Fibroblast of the conjunctiva (primary cell): ENCODE results near the gene ADCY5.
"Not testable (repeated sequence)": the region's sequence is repeated elsewhere in the genome, so short reads cannot be mapped to it uniquely, and the experiment has no call there.

Source experiments
- DNase-seq: peaks from one replicate; pipeline ENCODE4 v3.0.0-alpha.2; 2010; ENCODE audit warnings: low read depth

The ADCY5 gene

DNA sequence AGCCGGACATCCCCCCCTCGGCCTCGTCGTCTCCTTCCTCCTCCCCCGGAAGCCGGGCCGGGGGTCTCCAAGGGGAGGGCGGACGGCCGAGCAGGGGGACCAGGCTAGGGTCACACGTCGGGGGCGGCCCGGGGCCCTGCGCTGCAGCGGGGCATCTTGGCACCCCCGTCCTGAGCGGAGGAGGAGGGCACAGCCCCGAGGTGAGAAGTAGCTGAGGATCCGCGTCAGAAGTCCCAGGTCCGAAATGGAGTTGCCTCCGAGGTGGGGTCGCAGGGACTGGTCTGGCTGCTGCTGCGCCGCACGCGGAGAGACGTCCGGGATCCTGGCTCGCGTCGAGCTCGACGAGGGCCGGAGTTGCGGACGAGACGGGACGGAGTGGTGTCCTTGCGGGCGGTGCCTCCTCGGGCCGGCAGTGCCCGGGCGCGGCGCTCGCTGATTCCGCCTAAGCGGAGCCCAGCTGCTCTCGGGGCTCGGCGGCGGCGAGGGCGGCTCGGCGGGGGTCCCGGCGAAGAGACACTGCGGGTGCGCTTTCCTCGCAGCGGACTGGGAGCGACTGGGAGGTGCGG lies at the start of gene ADCY5:
Gene ADCY5 (minus strand): TSS at position 555 of the 566 bp plus-strand sequence. CDS start 545 bp downstream, at position 10.
- DNase-seq = no peak

DNA sequence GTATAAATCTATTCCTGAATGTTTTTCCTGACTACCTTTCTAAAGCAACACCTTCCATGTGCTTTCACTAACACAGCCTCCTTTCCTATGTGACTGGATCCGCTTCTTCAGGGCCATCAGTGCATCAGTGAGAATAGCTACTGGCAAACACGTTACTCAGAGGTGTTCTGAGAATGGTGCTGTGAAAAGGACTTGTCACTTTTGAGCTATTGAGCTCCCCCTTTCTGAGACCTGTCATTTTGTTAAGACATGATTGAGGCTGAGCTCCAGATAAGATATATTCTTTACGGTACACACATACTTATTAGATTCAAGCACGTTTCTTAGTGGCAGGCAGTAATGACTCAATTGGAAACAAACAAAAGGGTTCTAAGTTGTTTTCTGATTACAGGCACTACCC lies 45.0 kb upstream of the ADCY5 start:
- no peak for DNase-seq

- DNase-seq = no peak
Observed at GRCh38 chr3:123491966-123492587, 43.2 kb upstream of the ADCY5 start.

- peak; percentile 60 for DNase-seq
Observed at GRCh38 chr3:123489400-123490004, 40.6 kb upstream of the ADCY5 start.

- no peak for DNase-seq
Observed at GRCh38 chr3:123488645-123489347, 39.9 kb upstream of the ADCY5 start.

- not testable (repeated sequence) for DNase-seq
Observed at GRCh38 chr3:123487063-123487462, 38.2 kb upstream of the ADCY5 start.

DNA sequence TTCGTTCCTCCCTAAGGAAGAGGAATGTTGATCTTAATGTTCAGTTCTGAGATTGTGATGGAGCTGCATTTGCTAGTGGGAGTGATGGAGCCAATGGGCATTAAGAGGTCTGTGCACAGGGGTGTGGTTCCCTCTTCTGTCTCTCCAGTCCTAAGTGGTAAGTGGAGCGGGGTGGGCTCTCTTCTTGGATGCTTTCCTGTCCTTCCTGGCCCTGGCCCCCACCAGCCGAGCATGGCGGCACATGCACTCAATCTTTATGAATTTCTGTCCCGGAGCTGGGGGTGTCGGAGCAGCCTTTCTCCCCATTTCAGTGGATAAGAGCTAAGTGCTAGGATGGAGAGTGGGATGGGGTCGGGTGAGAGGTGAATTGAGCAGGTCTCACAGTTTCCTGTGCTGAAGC lies 37.6 kb upstream of the ADCY5 start:
- DNase-seq = no peak

DNA sequence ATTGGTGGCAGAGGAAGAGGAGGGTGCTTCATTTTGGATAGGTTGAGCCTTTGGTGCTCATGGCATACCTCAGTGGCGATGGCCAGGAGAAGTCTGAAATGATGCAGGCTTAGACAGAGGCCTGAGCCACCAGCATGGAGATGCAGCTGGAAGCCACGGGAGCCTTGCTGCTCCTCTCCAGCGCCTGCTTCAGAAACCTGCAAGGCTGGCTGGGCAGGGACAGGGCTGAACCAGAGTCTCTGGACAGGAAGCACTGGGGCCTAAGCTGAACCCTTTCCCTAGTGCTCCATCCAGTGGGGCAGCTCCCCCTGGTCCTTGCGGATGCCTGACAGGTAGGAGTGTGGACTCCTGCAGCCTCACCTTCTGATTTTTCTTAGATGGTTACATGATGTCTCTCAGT lies 36.7 kb upstream of the ADCY5 start:
- no peak for DNase-seq

DNA sequence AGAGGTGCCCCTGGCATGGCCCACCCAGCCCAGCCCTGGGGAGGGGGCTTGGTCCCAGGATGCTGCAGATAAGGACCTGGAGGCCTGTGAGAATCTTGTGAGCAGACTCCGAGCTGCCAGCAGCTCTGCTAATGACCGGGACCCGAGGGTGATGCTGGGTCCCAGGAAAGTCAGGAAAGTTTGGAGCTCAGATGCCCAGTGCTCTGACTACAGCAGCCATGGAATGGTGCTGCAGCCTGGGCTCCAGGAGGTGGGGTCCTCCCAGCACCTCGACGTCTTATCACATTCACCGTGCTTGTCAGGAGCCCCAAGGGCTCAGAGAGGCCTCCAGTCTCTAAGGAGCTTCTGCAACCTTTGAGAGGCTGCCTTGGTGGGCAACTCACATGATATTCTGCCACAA lies 34.3 kb upstream of the ADCY5 start:
- DNase-seq = no peak

DNA sequence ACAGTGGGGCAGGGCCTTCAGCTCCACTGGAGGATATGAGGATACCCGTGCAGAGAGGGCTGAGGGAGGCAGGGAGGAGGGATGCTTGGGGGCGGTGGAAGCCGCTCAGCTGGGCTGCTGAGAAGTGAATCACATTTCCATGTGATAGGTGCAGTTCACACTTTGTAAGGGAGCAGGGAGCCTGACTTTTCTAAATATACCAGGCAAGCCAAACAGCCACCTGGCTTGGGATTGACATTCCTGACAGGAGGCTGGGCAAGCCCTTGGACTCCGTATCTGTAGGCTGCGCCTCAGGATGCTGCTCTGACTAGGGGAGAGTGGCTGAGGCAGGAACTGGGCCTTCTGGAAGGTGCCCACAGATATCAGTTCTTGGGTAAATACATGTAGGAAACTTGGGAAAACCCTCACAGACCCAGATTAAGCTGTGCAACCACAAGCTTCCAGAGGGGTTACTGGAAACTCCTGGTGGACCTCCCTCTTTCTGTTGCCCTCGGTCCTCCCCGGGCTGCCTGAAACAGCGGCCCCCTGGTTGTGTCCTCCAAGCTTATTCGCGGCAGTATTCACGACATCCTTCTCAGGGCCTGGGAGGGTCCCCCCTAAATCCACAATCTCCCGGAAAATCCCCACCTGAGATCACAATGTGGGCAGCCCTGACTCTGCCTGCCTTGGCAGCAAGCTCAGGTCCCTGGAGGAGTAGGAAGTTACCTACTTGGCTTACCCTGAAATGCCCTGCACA lies 33.0 kb upstream of the ADCY5 start:
- DNase-seq = no peak

DNA sequence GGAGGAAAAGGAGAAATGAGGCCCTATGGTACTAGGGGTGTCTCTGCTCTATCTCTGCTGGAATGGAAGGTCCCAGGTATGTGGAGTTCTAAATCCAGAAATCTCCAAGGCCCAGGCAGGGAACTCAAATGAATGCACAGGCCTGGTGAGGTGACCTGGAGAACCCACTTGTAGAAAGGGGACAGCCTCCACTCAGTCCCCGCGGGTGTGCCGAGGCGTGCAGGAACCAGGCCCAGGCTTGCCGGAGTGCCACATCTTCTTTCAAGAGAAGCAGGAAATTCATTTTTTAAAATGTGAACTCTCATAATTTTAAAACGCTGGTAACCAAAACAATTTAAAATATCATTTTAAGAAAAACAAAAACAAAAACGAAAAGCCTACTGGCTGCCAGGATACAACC lies 32.2 kb upstream of the ADCY5 start:
- no peak for DNase-seq

GRCh38 chr3:123480428-123480827 lies 31.5 kb upstream of the ADCY5 start:
- no peak for DNase-seq

DNA sequence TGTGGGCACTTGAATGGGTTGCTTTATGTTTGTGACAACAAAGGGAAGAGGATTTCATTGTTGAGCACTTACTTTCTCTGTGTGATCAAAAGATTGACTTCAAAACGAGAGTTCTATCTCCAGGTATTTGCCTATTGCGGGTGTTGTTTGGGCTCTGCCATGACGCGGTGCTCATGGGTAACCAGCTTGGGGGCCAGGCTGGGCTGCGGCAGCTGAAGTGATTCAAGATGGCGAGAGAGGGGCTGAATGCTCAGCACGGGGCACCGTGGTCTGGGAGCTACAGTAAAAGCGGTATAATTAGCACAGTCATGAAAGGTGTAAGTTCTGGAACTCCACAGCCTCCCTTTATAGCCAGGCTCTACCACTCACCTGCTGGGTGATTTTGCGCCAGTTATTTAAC lies 31.0 kb upstream of the ADCY5 start:
- DNase-seq = no peak

DNA sequence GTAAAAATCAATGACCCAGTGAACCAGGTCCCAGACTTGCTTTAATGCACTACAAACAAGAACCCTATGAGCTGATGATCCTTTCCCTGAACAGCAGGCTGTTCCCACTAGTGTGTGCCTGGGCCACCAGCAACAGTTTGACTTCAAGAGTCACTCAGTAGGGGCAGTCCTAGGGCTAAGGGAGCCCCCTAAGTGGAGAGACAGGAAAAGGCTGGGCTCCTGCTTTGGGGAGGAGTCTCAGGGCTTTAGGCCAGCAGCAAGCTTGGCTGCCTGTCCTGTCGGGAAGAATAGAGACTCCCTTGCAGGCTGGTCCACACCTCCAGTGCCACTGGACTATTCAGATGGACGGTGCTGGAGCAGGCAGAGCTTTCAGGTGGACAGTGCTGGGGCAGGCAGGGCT lies 29.4 kb upstream of the ADCY5 start:
- no peak for DNase-seq

DNA sequence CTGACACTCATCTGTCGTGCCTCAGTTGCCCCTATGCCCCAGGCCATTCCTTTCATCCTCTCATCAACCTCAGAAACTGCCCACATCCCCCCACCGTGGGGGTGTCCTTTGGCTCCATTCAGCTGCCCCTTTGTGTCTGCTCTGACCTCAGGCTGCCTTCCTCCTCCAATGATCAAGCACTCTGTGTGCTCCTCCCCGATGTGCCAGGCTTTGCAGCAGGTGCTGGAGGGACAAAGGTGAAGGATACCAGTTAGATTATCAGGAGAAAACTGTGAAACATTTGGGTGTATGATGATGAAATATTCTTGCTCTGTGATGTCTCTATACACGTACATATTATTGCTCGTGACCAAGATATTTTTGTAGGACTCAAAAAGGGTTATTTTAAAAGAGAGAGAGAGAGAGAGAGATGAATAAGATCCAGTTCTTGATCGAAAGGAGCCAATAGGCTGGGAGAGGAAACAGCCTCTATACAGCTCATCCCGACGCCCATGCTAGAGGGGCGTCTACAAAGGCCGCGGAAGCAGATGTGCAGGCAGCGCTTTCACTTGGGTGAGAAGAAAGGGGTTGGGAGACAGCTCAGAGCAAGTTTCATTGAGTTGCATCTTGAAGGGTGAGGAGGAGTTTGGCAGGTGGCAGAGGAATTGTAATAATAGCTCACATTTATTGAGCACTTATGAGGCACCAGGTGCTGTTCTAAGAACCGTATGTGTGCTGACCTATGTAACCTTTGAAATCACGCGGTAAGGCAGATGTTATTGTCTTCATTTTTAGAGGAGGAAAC lies 28.3 kb upstream of the ADCY5 start:
- DNase-seq = no peak

DNA sequence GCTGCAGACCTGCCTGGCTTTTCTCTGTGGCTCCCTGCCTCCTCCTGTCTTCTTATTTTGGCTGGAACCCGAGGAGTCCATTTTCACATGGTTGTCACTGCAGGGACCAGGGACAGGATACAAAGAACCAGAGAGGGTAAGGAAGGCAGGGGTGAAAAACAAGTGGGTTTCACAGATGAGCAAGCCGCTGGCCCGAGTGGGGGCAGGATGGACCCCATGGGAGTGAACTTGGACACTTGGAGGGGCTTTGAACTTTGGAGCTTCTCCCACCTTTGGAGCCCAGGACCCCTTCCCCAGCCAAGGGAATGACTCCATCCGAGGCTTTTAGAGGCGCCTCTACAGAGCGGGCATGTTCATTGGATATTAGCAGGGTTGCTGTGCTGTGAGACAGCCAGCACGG lies 26.9 kb upstream of the ADCY5 start:
- DNase-seq = no peak

GRCh38 chr3:123471106-123471505 lies 22.2 kb upstream of the ADCY5 start:
- DNase-seq = no peak

- DNase-seq = no peak
Observed at GRCh38 chr3:123469323-123469995, 20.6 kb upstream of the ADCY5 start.

- DNase-seq = no peak
Observed at GRCh38 chr3:123467046-123467445, 18.2 kb upstream of the ADCY5 start.

- no peak for DNase-seq
Observed at GRCh38 chr3:123464211-123464610, 15.3 kb upstream of the ADCY5 start.

DNA sequence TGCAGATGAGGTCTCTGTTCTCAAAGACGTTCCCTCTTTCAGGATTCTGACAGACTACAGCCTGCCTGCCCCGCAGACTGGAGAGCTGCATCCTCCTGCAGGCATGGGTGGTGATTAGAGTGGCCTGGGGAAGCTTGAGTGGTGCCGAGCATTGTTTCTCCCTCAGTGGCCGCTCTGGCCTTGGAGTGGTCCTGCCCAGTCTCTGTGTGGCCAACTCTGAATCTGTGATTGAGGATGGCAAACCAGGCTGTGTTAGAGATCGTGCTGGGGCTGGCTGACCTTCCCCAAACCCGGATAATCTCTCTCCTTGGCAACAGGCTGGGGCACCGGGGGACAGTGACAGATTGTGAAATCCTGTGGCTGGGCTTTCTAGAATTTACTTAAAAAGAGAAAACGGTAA lies 11.0 kb upstream of the ADCY5 start:
- no peak for DNase-seq
